CD4-positive, alpha-beta T cell treated with Interleukin-15 for 1 hour (primary cell): ENCODE data around the gene NRP1.
"Not testable (repeated sequence)": the region's sequence is repeated elsewhere in the genome, so short reads cannot be mapped to it uniquely, and the experiment has no call there.

Source experiments
- DNase-seq: peaks from one replicate; pipeline ENCODE4 v3.0.0-alpha.2; 2020

NRP1 gene

GRCh38 chr10:33334153-33334804 lies at the start of gene NRP1:
NRP1 (minus strand) TSS chr10:33334667; CDS start chr10:33334382, 285 bp downstream.
- DNase-seq = no peak

- not testable (repeated sequence) for DNase-seq
These were observed 49.7 kb upstream of the NRP1 start for GRCh38 chr10:33384201-33384600.

- no peak for DNase-seq
These were observed 48.6 kb upstream of the NRP1 start for GRCh38 chr10:33382921-33383713.

GRCh38 chr10:33382216-33382600 lies 47.7 kb upstream of the NRP1 start:
- DNase-seq = no peak

- DNase-seq = no peak
These were observed 47.2 kb upstream of the NRP1 start for GRCh38 chr10:33381451-33382215.

- no peak for DNase-seq
These were observed 43.2 kb upstream of the NRP1 start for GRCh38 chr10:33377658-33378025.

- no peak for DNase-seq
These were observed 42.6 kb upstream of the NRP1 start for GRCh38 chr10:33376976-33377657.

- no peak for DNase-seq
These were observed 42.0 kb upstream of the NRP1 start for GRCh38 chr10:33376476-33376875.

GRCh38 chr10:33373263-33373662 lies 38.8 kb upstream of the NRP1 start:
- no peak for DNase-seq

- DNase-seq = no peak
These were observed 36.8 kb upstream of the NRP1 start for GRCh38 chr10:33371234-33371633.

- no peak for DNase-seq
These were observed 36.0 kb upstream of the NRP1 start for GRCh38 chr10:33370434-33370930.

- DNase-seq = no peak
These were observed 33.6 kb upstream of the NRP1 start for GRCh38 chr10:33368086-33368485.

- DNase-seq = peak; percentile 34
These were observed 31.5 kb upstream of the NRP1 start for GRCh38 chr10:33365871-33366411.

GRCh38 chr10:33365301-33365700 lies 30.8 kb upstream of the NRP1 start:
- no peak for DNase-seq

- DNase-seq = no peak
These were observed 28.6 kb upstream of the NRP1 start for GRCh38 chr10:33363106-33363505.

GRCh38 chr10:33358016-33358415 lies 23.5 kb upstream of the NRP1 start:
- DNase-seq = no peak

- DNase-seq = peak; percentile 30
These were observed 20.8 kb upstream of the NRP1 start for GRCh38 chr10:33355274-33355673.

- no peak for DNase-seq
These were observed 19.4 kb upstream of the NRP1 start for GRCh38 chr10:33353853-33354252.

- DNase-seq = no peak
These were observed 18.9 kb upstream of the NRP1 start for GRCh38 chr10:33353334-33353733.

- no peak for DNase-seq
These were observed 18.1 kb upstream of the NRP1 start for GRCh38 chr10:33352615-33353014.

GRCh38 chr10:33352175-33352574 lies 17.7 kb upstream of the NRP1 start:
- DNase-seq = no peak

- no peak for DNase-seq
These were observed 15.6 kb upstream of the NRP1 start for GRCh38 chr10:33350041-33350440.

- DNase-seq = no peak
These were observed 14.8 kb upstream of the NRP1 start for GRCh38 chr10:33349268-33349667.
